LNCaP clone FGC (cell line): ENCODE data around the gene KLHL22.
"Not testable (repeated sequence)": the region's sequence is repeated elsewhere in the genome, so short reads cannot be mapped to it uniquely, and the experiment has no call there.

Experiments
- DNase-seq: peaks from one replicate; pipeline ENCODE4 v3.0.0-alpha.2; 2011; ENCODE audit warnings: low read depth
- H3K4me3 ChIP-seq: 2 replicates; pipeline ENCODE4 v1.5.1; 2011; ENCODE audit warnings: mild to moderate bottlenecking, low read depth, low read length, control low read depth
- TF ChIP-seq, protein P1 (sequence below): IDR thresholded peaks from 2 replicates; pipeline ENCODE4 v1.5.1; 2012; ENCODE audit warnings: mild to moderate bottlenecking; ENCODE audit not compliant: control insufficient read depth, insufficient read depth; ENCODE audit errors: extremely low read depth

The KLHL22 gene

DNA sequence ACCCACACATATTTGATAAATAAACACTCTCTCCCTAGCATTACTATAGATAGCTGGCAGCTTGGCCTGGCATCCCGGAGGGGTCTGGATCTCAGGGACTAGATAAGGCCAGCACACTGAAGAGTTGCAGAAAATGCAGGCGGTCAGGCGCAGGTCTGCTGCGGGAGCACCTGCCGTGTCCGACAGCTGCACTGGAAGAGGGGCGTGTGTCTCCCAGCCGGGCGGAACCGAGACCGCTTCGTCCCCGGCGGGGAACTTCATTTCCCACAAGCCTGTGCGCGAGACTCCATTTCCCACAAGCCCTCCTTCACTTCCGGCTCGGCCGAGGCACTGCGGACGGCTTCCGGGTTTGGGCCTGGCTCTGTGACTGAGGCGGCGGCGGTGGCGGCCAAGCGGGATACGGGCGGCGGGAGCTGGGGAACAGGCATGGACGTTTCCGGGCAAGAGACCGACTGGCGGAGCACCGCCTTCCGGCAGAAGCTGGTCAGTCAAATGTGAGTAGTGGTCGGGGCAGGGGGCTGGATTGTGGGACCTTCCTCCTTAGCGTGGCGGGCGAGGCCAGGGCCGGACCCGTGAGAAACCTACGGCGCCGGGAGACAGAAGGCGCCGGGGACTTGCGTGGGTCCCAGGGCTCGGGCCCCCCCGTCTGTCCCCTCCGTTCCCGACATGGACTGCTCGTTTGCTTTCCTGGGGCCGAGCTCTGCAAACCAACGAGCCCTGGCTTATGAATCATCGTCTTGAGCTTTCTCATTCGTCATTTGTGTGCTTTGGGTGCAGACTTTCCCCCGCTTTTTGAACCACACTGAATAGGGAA lies 11.9 kb upstream of the KLHL22 start, which contains the start of gene MED15:
TSS of gene MED15 (plus strand) at position 358 of the 814 bp plus-strand sequence. CDS start at position 427, 69 bp downstream.
- TF ChIP-seq, protein P1, sequence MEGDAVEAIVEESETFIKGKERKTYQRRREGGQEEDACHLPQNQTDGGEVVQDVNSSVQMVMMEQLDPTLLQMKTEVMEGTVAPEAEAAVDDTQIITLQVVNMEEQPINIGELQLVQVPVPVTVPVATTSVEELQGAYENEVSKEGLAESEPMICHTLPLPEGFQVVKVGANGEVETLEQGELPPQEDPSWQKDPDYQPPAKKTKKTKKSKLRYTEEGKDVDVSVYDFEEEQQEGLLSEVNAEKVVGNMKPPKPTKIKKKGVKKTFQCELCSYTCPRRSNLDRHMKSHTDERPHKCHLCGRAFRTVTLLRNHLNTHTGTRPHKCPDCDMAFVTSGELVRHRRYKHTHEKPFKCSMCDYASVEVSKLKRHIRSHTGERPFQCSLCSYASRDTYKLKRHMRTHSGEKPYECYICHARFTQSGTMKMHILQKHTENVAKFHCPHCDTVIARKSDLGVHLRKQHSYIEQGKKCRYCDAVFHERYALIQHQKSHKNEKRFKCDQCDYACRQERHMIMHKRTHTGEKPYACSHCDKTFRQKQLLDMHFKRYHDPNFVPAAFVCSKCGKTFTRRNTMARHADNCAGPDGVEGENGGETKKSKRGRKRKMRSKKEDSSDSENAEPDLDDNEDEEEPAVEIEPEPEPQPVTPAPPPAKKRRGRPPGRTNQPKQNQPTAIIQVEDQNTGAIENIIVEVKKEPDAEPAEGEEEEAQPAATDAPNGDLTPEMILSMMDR: no peak
- peak; percentile 58 for DNase-seq
- peak within 1 kb of the TSS; percentile 63 for H3K4me3 ChIP-seq

DNA sequence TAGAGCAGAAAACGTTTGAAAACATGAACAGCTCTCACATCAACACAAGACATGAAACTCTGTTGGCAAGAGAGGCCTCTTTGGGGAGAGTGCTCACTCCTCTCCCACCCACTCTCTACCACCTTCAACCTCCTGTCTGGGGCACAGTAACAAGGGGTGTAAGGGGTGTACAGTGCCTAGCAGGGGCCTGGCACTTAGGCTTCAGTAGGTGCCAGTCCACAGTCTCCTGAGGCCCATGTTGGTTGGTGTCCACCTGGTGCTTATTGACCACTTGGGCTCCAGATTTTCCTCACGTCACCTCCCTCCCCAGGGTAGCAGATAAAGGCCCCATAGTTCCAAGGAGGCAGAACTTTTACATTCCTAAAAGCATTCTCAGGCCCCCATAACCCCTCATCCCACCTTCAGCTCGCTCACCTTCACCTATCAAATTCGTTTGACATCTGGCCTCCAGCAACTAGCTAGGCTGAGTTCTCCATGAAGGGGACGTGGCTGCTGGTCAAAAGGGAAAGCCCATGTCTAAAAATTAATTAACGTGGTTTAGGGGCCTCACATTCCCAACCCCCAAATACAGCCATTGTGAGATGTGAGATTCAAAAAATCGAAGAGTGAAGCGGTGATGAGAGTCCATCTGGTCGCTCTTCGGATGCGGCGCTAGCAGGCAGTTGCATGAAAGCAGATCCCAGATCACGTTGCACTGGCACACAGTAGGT lies 11.1 kb upstream of the KLHL22 start:
- no peak for DNase-seq
- H3K4me3 ChIP-seq: peak overlapping the region; percentile 63
- TF ChIP-seq, protein P1: no peak

DNA sequence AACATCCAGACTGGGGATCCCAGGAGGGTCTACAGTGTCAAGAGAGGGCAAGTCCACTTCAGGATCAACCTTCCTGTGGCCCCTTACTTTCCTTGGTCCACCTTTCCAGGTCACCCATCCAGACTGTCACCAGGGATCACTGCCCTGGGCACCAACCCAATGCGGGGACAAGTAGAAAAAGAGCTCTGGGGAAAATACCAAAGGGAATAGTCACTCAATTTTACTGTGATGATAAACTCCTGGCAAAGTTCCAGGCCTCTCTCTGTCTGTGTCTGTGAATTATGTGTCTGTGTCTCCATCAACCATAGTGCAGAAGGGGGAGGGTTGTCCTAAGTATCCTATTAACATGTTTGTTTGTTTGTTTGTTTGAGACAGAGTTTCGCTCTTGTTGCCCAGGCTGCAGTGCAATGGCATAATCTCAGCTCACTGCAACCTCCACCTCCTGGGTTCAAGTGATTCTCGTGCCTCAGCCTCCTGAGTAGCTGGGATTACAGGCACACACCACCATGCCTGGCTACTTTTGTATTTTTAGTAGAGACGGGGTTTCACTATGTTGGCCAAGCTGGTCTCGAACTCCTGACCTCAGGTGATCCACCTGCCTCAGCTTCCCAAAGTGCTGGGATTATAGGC lies 8.8 kb upstream of the KLHL22 start:
- not testable (repeated sequence) for DNase-seq, H3K4me3 ChIP-seq

DNA sequence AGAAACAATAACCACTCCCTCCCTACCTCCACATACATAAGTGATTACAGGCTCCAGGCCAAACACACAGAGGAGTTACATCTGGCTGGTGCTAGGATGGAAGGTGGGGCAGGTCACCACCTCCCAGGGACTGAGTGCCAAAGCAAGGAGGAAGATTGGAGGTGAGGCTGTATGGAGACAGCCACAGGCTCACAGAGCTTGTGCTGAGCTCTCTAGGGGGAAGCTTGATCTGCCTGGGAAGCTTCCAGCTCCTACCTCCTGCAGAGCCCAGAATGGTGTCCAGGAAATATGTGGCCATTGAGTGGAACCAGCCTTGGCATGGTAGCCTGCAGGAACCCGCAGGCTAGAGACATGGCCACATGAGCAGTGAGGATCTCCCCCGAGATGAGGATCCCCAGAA lies 8.2 kb upstream of the KLHL22 start:
- DNase-seq: no peak
- H3K4me3 ChIP-seq: no peak overlapping the region
- TF ChIP-seq, protein P1: no peak

DNA sequence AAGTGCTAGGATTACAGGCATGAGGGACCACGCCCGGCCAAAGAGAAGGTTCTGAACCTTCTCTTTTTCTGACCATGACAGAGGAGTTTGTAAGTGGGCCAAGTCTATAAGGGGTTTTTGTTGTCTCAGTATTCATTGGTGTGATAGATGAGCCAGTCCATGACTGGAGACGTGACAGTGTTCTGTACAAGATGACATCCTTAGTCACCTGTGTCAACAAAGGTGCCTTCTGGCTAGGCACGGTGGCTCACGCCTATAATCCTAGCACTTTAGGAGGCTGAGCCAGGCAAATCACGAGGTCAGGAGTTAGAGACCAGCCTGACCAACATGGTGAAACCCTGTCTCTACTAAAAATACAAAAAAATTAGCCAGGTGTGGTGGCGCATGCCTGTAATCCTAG lies 4.2 kb upstream of the KLHL22 start:
- DNase-seq: no peak
- TF ChIP-seq, protein P1: no peak
- no peak overlapping the region for H3K4me3 ChIP-seq

DNA sequence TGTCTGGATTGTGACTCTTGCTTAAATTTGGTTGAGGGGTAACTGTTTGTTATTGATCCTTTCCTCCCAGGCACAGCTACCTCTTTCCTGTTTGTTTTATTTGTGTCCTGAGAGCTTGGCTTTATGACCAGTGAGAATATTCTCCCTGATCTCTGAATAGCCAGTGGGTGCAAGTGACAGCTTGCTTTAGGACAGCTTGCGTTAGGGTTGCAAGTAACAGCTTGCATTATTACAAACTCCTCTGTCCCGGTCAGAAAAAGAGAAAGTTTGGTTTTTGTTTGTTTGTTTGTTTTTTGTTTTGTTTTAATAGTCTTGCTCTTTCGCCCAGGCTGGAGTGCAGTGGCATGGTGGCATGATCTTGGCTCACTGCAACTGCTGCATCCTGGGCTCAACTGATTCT lies 3.3 kb upstream of the KLHL22 start:
- H3K4me3 ChIP-seq: no peak overlapping the region
- TF ChIP-seq, protein P1: no peak
- no peak for DNase-seq

DNA sequence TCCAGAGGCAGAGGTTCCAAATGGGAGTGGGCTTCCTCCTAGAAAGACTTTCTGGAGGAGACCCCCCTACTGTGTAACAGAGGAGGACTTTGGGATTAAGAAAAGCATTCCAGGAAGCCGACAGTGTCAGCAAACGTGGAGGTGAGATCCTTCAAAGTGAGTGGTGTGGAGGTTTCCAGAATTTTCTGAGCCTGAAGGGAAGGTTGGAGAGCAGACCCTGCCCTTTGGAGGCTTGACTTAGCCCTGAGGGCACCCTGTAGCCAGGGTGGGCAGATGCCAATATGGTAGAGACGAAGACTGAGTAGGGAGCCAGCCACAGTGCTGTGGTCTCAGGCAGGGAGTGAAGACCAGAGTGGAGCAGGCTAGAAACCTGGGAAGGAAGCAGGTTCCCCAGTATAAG lies 1.8 kb upstream of the KLHL22 start:
- TF ChIP-seq, protein P1: no peak
- H3K4me3 ChIP-seq: peak overlapping the region; percentile 15; the same call in 1 of the 2 replicates
- DNase-seq: no peak
